ENCODE data around the gene CFB.
A peak's percentile ranks its signal among the peaks of the same experiment; 100 is the strongest.

- TF ChIP-seq CTCF (IDR thresholded peaks at IDR 0.05) = no peak
- TF ChIP-seq POLR2A (IDR thresholded peaks at IDR 0.05) = peak in 1 of 2 donors; percentile 46
Measured at GRCh38 chr6:31972709-31973350, 26.9 kb downstream of the CFB start.
